HepG2 (cell line): ENCODE measurements around the gene SIN3A. TPM values are rescaled to one million over a fixed set of nuclear protein-coding genes. Genes with fewer than 3 reads are reported as not detected.

Experiments
- AGO1 ChIP-seq: fragments of 200-400 bp; formaldehyde crosslinking; IDR thresholded peaks from 2 replicates; pipeline ENCODE4 v1.6.1; 2017; ENCODE audit warnings: mild to moderate bottlenecking, low read depth, low read length, moderate library complexity; ENCODE audit not compliant: poor library complexity, severe bottlenecking
- AGO2 ChIP-seq: fragments of 200-400 bp; formaldehyde crosslinking; optimal IDR thresholded peaks from 2 replicates; pipeline ENCODE3; 2017; ENCODE audit warnings: mild to moderate bottlenecking, low read depth, low read length, moderate library complexity
- DNMT1 ChIP-seq: sonication (generic); formaldehyde crosslinking; IDR thresholded peaks from 2 replicates; pipeline ENCODE4 v1.5.1; 2020; ENCODE audit warnings: mild to moderate bottlenecking, missing genetic modification reagents
- MXD3 ChIP-seq: IDR thresholded peaks from 2 replicates; pipeline ENCODE4 v1.6.1; 2016; ENCODE audit warnings: mild to moderate bottlenecking, missing biosample characterization, missing genetic modification reagents
- SAFB2 ChIP-seq: sonication (generic); formaldehyde crosslinking; IDR thresholded peaks from 2 replicates; pipeline ENCODE4 v1.5.1; 2020; ENCODE audit warnings: missing genetic modification reagents, low read depth, mild to moderate bottlenecking, borderline replicate concordance
- SRSF1 ChIP-seq: fragments of 200-400 bp; formaldehyde crosslinking; optimal IDR thresholded peaks from 2 replicates; pipeline ENCODE3; 2017; ENCODE audit warnings: mild to moderate bottlenecking, low read depth, low read length, moderate library complexity
- ZNF333 ChIP-seq: sonication (generic); formaldehyde crosslinking; IDR thresholded peaks from 2 replicates; pipeline ENCODE4 v1.4.0; 2020; ENCODE audit warnings: mild to moderate bottlenecking, missing genetic modification reagents, borderline replicate concordance
- polyA plus RNA-seq, 8 experiments: library from polyadenylated mRNA; depleted of rRNA in 3 of 8; stranded (reverse) in 7 of 8; unstranded in 1 of 8; fragments of >200 nt; fragmentation: Illumina TruSeq in 4 of 8; extraction: Trizol in 4 of 8; gene quantifications; 2 replicates each; pipeline versions ENCODE4 v1.2.1 to v1.2.3, GENCODE V29; 2011 to 2016; ENCODE audit warnings: low read depth in 4 of 8, missing spikeins in 1 of 8, mixed read lengths in 1 of 8; ENCODE audit not compliant: insufficient read depth in 1 of 8
- total RNA-seq, 5 experiments: library from RNA; depleted of rRNA; stranded (reverse); fragments of >200 nt; fragmentation: Illumina TruSeq; extraction: Trizol; gene quantifications; 2 replicates each; pipeline ENCODE4 v1.2.3, GENCODE V29; 2016; ENCODE audit warnings: low read depth in 1 of 5
- TF ChIP-seq, protein P1 (sequence below): sonication (generic); formaldehyde crosslinking; IDR thresholded peaks from 2 replicates; pipeline ENCODE4 v1.4.0; 2020; ENCODE audit warnings: mild to moderate bottlenecking, missing genetic modification reagents
- TF ChIP-seq, protein P2 (sequence below): sonication (generic); formaldehyde crosslinking; IDR thresholded peaks from 2 replicates; pipeline ENCODE4 v1.8.1; 2023; ENCODE audit warnings: mild to moderate bottlenecking, missing genetic modification reagents
- TF ChIP-seq, protein P3 (sequence below): sonication (generic); formaldehyde crosslinking; IDR thresholded peaks from 2 replicates; pipeline ENCODE4 v1.4.0; 2020; ENCODE audit warnings: missing genetic modification reagents
- TF ChIP-seq, protein P4 (sequence below): sonication (generic); formaldehyde crosslinking; IDR thresholded peaks from 2 replicates; pipeline ENCODE4 v1.4.0; 2020; ENCODE audit warnings: missing genetic modification reagents, mild to moderate bottlenecking, borderline replicate concordance
- TF ChIP-seq, protein P5 (sequence below): sonication (generic); formaldehyde crosslinking; IDR thresholded peaks from 2 replicates; pipeline ENCODE4 v1.4.0; 2020; ENCODE audit warnings: missing genetic modification reagents

The SIN3A gene
- total and polyA plus RNA-seq, 2 of the 13 experiments (the other 11 are each of a cell fraction or from before 2014, with no cell fraction given) = 16.1 to 28.1 TPM

DNA sequence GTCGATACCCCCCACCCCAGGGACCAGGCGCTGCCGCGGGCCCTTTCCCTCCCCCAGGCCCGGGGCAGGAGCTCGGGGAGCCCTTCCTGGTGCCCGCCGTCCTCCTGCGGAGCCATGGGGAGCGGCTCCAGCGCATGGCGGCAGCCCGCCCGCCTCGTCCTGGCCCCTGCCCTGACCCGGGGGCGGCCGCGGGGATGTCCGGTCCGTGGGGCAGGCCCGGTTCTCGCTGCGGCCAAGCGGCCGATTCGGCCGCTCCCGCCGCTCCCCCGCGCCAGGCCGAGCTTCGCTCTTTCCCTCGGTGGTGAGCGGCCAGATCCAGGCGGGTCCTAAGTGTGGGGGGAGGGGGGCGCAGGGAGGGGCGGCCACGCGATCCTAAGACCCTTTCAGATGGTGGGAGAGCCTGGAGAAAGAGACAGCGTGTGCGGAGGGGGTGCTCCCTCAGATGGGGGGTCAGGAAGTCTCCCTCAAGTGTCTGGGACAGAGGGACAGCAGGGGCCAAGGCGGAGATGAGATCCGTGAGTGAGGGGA, 103.4 kb downstream of the SIN3A start (continued):
- TF ChIP-seq, protein P1, sequence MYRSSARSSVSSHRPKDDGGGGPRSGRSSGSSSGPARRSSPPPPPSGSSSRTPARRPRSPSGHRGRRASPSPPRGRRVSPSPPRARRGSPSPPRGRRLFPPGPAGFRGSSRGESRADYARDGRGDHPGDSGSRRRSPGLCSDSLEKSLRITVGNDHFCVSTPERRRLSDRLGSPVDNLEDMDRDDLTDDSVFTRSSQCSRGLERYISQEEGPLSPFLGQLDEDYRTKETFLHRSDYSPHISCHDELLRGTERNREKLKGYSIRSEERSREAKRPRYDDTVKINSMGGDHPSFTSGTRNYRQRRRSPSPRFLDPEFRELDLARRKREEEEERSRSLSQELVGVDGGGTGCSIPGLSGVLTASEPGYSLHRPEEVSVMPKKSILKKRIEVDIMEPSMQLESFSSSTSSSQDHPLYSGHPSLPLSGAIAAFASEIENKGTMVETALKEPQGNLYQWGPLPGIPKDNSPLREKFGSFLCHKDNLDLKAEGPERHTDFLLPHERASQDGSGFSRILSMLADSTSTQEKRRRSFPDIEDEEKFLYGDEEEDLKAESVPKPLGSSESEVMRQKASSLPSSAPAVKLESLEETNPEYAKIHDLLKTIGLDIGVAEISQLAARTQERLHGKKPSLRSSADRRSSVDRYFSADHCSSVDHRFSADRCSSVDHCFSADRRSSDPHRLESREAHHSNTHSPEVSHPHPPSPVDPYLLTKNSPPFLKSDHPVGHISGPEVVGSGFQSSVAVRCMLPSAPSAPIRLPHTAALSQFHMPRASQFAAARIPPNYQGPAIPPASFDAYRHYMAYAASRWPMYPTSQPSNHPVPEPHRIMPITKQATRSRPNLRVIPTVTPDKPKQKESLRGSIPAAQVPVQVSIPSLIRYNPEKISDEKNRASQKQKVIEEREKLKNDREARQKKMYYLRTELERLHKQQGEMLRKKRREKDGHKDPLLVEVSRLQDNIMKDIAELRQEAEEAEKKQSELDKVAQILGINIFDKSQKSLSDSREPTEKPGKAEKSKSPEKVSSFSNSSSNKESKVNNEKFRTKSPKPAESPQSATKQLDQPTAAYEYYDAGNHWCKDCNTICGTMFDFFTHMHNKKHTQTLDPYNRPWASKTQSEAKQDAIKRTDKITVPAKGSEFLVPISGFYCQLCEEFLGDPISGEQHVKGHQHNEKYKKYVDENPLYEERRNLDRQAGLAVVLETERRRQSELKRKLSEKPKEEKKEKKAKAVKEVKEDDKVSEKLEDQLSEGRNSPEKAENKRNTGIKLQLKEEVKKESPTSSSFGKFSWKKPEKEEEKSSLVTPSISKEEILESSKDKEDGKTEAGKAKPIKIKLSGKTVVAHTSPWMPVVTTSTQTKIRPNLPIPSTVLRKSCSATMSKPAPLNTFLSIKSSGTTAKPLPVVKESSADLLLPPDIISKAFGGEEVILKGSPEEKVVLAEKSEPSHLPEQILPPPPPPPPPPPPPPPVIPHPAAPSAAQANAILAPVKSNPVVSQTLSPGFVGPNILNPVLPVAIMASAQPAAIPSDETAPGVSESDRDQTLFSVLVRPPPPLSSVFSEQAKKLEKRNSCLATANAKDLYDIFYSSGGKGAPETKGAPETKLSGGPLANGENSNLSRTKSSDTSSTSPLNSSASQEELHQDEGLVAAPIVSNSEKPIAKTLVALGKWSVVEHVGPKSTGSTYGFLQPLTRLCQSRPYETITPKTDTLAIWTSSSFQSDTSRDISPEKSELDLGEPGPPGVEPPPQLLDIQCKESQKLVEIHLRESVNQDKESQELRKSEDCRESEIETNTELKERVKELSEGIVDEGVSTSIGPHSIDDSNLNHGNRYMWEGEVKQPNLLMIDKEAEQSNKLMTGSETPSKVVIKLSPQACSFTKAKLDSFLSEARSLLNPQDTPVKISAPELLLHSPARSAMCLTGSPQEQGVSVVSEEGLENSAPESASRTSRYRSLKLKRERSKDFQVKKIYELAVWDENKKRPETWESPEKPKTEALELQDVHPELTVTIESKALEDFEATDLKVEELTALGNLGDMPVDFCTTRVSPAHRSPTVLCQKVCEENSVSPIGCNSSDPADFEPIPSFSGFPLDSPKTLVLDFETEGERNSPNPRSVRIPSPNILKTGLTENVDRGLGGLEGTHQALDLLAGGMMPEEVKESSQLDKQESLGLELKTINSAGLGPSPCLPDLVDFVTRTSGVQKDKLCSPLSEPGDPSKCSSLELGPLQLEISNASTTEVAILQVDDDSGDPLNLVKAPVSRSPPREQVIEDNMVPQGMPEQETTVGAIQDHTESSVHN (CRISPR knock-in tag) = no peak
- TF ChIP-seq SRSF1 = peak; percentile 17
- peak; percentile 45 for TF ChIP-seq AGO1
- 0 out of 2 replicates have a peak, but pooled peaks have one; percentile 24 for TF ChIP-seq DNMT1 (CRISPR knock-in tag)
- TF ChIP-seq, protein P2, sequence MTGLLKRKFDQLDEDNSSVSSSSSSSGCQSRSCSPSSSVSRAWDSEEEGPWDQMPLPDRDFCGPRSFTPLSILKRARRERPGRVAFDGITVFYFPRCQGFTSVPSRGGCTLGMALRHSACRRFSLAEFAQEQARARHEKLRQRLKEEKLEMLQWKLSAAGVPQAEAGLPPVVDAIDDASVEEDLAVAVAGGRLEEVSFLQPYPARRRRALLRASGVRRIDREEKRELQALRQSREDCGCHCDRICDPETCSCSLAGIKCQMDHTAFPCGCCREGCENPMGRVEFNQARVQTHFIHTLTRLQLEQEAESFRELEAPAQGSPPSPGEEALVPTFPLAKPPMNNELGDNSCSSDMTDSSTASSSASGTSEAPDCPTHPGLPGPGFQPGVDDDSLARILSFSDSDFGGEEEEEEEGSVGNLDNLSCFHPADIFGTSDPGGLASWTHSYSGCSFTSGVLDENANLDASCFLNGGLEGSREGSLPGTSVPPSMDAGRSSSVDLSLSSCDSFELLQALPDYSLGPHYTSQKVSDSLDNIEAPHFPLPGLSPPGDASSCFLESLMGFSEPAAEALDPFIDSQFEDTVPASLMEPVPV = peak; percentile 58; the same call in 1 of the 2 replicates
- TF ChIP-seq, protein P3, sequence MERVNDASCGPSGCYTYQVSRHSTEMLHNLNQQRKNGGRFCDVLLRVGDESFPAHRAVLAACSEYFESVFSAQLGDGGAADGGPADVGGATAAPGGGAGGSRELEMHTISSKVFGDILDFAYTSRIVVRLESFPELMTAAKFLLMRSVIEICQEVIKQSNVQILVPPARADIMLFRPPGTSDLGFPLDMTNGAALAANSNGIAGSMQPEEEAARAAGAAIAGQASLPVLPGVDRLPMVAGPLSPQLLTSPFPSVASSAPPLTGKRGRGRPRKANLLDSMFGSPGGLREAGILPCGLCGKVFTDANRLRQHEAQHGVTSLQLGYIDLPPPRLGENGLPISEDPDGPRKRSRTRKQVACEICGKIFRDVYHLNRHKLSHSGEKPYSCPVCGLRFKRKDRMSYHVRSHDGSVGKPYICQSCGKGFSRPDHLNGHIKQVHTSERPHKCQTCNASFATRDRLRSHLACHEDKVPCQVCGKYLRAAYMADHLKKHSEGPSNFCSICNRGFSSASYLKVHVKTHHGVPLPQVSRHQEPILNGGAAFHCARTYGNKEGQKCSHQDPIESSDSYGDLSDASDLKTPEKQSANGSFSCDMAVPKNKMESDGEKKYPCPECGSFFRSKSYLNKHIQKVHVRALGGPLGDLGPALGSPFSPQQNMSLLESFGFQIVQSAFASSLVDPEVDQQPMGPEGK (CRISPR knock-in tag) = 0 out of 2 replicates have a peak, but pooled peaks have one; percentile 4
- TF ChIP-seq, protein P4, sequence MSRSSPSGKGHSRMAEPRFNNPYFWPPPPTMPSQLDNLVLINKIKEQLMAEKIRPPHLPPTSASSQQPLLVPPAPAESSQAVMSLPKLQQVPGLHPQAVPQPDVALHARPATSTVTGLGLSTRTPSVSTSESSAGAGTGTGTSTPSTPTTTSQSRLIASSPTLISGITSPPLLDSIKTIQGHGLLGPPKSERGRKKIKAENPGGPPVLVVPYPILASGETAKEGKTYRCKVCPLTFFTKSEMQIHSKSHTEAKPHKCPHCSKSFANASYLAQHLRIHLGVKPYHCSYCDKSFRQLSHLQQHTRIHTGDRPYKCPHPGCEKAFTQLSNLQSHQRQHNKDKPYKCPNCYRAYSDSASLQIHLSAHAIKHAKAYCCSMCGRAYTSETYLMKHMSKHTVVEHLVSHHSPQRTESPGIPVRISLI (CRISPR knock-in tag) = no peak
- peak; percentile 11 for TF ChIP-seq AGO2
- no peak for TF ChIP-seq ZNF333
- 0 out of 2 replicates have a peak, but pooled peaks have one; percentile 21 for TF ChIP-seq MXD3 (CRISPR knock-in tag)
- 0 out of 2 replicates have a peak, but pooled peaks have one; percentile 67 for TF ChIP-seq SAFB2 (CRISPR knock-in tag)
- TF ChIP-seq, protein P5, sequence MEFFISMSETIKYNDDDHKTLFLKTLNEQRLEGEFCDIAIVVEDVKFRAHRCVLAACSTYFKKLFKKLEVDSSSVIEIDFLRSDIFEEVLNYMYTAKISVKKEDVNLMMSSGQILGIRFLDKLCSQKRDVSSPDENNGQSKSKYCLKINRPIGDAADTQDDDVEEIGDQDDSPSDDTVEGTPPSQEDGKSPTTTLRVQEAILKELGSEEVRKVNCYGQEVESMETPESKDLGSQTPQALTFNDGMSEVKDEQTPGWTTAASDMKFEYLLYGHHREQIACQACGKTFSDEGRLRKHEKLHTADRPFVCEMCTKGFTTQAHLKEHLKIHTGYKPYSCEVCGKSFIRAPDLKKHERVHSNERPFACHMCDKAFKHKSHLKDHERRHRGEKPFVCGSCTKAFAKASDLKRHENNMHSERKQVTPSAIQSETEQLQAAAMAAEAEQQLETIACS (CRISPR knock-in tag) = 0 out of 2 replicates have a peak, but pooled peaks have one; percentile 6
